HG03439 (cell line): ENCODE data around the gene DENND1B.

Experiments
- ATAC-seq: cut with Tn5 transposase; IDR thresholded peaks from one replicate; pipeline ENCODE4 v1.9.1; 2021; ENCODE audit warnings: mild to moderate bottlenecking, moderate library complexity; ENCODE audit not compliant: unreplicated experiment

DENND1B gene

GRCh38 chr1:197686702-197687355 lies 88.5 kb downstream of the DENND1B start:
- no peak for ATAC-seq

- no peak for ATAC-seq
These were observed 89.0 kb downstream of the DENND1B start for GRCh38 chr1:197686231-197686630.

- no peak for ATAC-seq
These were observed 89.5 kb downstream of the DENND1B start for GRCh38 chr1:197685785-197686184.

- ATAC-seq, result no peak
These were observed 91.3 kb downstream of the DENND1B start for GRCh38 chr1:197683895-197684553.

- ATAC-seq, result no peak
These were observed 92.0 kb downstream of the DENND1B start for GRCh38 chr1:197683280-197683679.

GRCh38 chr1:197680311-197680710 lies 95.0 kb downstream of the DENND1B start:
- no peak for ATAC-seq

GRCh38 chr1:197677752-197678295 lies 97.5 kb downstream of the DENND1B start:
- no peak for ATAC-seq

- no peak for ATAC-seq
These were observed 98.0 kb downstream of the DENND1B start for GRCh38 chr1:197677313-197677712.

- no peak for ATAC-seq
These were observed 99.6 kb downstream of the DENND1B start for GRCh38 chr1:197675583-197676208.

- ATAC-seq, result no peak
These were observed 101.0 kb downstream of the DENND1B start for GRCh38 chr1:197674286-197674685.

- no peak for ATAC-seq
These were observed 102.0 kb downstream of the DENND1B start for GRCh38 chr1:197673292-197673691.

GRCh38 chr1:197672347-197672746 lies 102.9 kb downstream of the DENND1B start:
- no peak for ATAC-seq

GRCh38 chr1:197671920-197672319 lies 103.4 kb downstream of the DENND1B start:
- ATAC-seq, result no peak

- no peak for ATAC-seq
These were observed 104.1 kb downstream of the DENND1B start for GRCh38 chr1:197671140-197671539.

GRCh38 chr1:197666769-197667285 lies 108.5 kb downstream of the DENND1B start:
- ATAC-seq, result no peak

- no peak for ATAC-seq
These were observed 110.9 kb downstream of the DENND1B start for GRCh38 chr1:197664391-197664790.

- no peak for ATAC-seq
These were observed 111.9 kb downstream of the DENND1B start for GRCh38 chr1:197663162-197663953.

- ATAC-seq, result no peak
These were observed 114.9 kb downstream of the DENND1B start for GRCh38 chr1:197660389-197660788.

- no peak for ATAC-seq
These were observed 116.1 kb downstream of the DENND1B start for GRCh38 chr1:197659171-197659570.

GRCh38 chr1:197649188-197649587 lies 126.1 kb downstream of the DENND1B start:
- no peak for ATAC-seq

GRCh38 chr1:197638316-197638715 lies 137.0 kb downstream of the DENND1B start:
- no peak for ATAC-seq
